Thymus (tissue), 11 donors: ENCODE data around the gene STEAP3. TPM values are rescaled to one million over a fixed set of nuclear protein-coding genes. Genes with fewer than 3 reads are reported as not detected.
A peak's percentile ranks its signal among the peaks of the same experiment; 100 is the strongest.
"Not testable (repeated sequence)": the region's sequence is repeated elsewhere in the genome, so short reads cannot be mapped to it uniquely, and the experiment has no call there.

Experiments used
- DNase-seq, 9 donors: peaks; one replicate each; pipeline ENCODE4 v3.0.0-alpha.2; 2013; ENCODE audit warnings: low spot score in 9 of 9, low read depth in 6 of 9, missing footprints in 1 of 9
- H3K27ac ChIP-seq, 2 donors: one replicate each; pipeline ENCODE4 v1.5.1; 2013; ENCODE audit warnings: control low read depth in 1 of 2, low read depth in 1 of 2, low read length in 1 of 2, mild to moderate bottlenecking in 1 of 2, moderate library complexity in 1 of 2
- H3K27me3 ChIP-seq, 2 donors: one replicate each; pipeline ENCODE4 v1.5.1; 2013; ENCODE audit warnings: low read length in 1 of 2; ENCODE audit not compliant: control insufficient read depth in 2 of 2, insufficient read depth in 1 of 2
- H3K36me3 ChIP-seq, 2 donors: one replicate each; pipeline ENCODE4 v1.5.1; 2013; ENCODE audit warnings: low read length in 1 of 2, mild to moderate bottlenecking in 1 of 2, moderate library complexity in 1 of 2; ENCODE audit not compliant: control insufficient read depth in 2 of 2, insufficient read depth in 2 of 2
- H3K4me1 ChIP-seq, 2 donors: one replicate each; pipeline ENCODE4 v1.5.1; 2013; ENCODE audit warnings: low read length in 2 of 2; ENCODE audit not compliant: control insufficient read depth in 2 of 2, insufficient read depth in 2 of 2
- H3K4me3 ChIP-seq, 2 donors: one replicate each; pipeline ENCODE4 v1.5.1; 2013; ENCODE audit warnings: low read length in 2 of 2, control low read depth in 1 of 2, mild to moderate bottlenecking in 1 of 2
- H3K9me3 ChIP-seq, 2 donors: one replicate each; pipeline ENCODE4 v1.5.1; 2013; ENCODE audit warnings: low read length in 1 of 2, mild to moderate bottlenecking in 1 of 2; ENCODE audit not compliant: control insufficient read depth in 2 of 2, insufficient read depth in 1 of 2
- WGBS: extraction: QIAGEN DNeasy Blood & Tissue Kit; methylation state at CpG from one replicate; pipeline ENCODE4 v1.1.7; 2013; 5-methylcytosine and 5-hydroxymethylcytosine counted together
- polyA plus RNA-seq: library from polyadenylated mRNA; stranded (reverse); fragments of 200-250 nt; gene quantifications from one replicate; pipeline ENCODE4 v1.2.3, GENCODE V29; 2013
- total RNA-seq: library from RNA; stranded (reverse); fragments of 120-200 nt; gene quantifications from one replicate; pipeline ENCODE4 v1.2.4, GENCODE V29; 2013
- donor health status: healthy.

Gene STEAP3
- total and polyA plus RNA-seq, 2 donors = 0.90 to 5.5 TPM

DNA sequence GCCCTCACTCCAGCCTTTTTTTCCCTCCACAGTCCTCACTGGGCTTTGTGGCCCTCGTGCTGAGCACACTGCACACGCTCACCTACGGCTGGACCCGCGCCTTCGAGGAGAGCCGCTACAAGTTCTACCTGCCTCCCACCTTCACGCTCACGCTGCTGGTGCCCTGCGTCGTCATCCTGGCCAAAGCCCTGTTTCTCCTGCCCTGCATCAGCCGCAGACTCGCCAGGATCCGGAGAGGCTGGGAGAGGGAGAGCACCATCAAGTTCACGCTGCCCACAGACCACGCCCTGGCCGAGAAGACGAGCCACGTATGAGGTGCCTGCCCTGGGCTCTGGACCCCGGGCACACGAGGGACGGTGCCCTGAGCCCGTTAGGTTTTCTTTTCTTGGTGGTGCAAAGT lies 39.4 kb downstream of the STEAP3 start:
- Histone ChIP-seq H3K4me1 (no peaks in the 10 kb centered on the region), H3K36me3 (no peaks in the 10 kb centered on the region), H3K27ac (no peak overlapping the region), H3K27me3 (no peaks in the 10 kb centered on the region), H3K9me3 (no peaks in the 10 kb centered on the region), H3K4me3 (no peak overlapping the region)
- no peak for DNase-seq
- 98% methylated on average over 23 of the region's 23 CpGs for WGBS

DNA sequence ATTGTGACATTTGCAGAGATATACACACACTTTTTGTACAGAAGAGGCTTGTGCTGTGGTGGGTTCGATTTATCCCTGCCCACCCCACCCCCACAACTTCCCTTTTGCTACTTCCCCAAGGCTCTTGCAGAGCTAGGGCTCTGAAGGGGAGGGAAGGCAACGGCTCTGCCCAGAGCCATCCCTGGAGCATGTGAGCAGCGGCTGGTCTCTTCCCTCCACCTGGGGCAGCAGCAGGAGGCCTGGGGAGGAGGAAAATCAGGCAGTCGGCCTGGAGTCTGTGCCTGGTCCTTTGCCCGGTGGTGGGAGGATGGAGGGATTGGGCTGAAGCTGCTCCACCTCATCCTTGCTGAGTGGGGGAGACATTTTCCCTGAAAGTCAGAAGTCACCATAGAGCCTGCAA lies 40.0 kb downstream of the STEAP3 start:
- DNase-seq = no peak
- Histone ChIP-seq H3K36me3 (no peaks in the 10 kb centered on the region), H3K27me3 (no peaks in the 10 kb centered on the region), H3K27ac (no peak overlapping the region), H3K9me3 (no peaks in the 10 kb centered on the region), H3K4me3 (no peak overlapping the region), H3K4me1 (no peaks in the 10 kb centered on the region)
- WGBS = 27% methylated on average over 5 of the region's 5 CpGs

GRCh38 chr2:119264781-119265692 lies 41.4 kb downstream of the STEAP3 start:
- no peak overlapping the region for H3K4me3 ChIP-seq
- H3K9me3 ChIP-seq = no peaks in the 10 kb centered on the region
- no peaks in the 10 kb centered on the region for H3K27me3 ChIP-seq
- H3K4me1 ChIP-seq = no peaks in the 10 kb centered on the region
- peak in 3 of 9 donors; percentile 7 to 34 (median 32) for DNase-seq
- WGBS = 77% methylated on average over 13 of the region's 13 CpGs
- H3K27ac ChIP-seq = no peak overlapping the region
- no peaks in the 10 kb centered on the region for H3K36me3 ChIP-seq

DNA sequence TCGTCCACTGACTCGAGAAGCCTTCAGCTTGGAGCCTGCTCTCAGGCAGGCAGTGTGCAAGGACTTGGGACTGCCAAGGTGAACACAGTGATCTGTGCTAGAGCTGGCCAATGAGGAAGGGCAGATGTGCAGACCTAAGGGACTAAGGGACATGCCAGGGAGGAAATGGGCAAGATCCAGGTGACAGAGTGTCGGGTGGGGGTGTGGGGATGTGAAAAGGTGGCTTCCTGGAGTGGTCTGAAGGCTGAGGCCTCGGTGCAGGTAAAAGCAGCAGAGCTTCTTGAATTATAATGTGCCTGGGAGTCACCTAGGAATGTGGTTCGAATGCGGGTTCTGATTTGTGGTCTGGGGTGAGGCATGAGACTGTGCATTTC lies 42.0 kb downstream of the STEAP3 start:
- H3K27ac ChIP-seq = no peak overlapping the region
- H3K36me3 ChIP-seq = no peaks in the 10 kb centered on the region
- DNase-seq = no peak
- no peak overlapping the region for H3K4me3 ChIP-seq
- H3K9me3 ChIP-seq = no peaks in the 10 kb centered on the region
- no peaks in the 10 kb centered on the region for H3K4me1 ChIP-seq
- WGBS = 96% methylated on average over 6 of the region's 6 CpGs
- H3K27me3 ChIP-seq = no peaks in the 10 kb centered on the region

- Histone ChIP-seq H3K27me3 (no peaks in the 10 kb centered on the region), H3K36me3 (no peaks in the 10 kb centered on the region), H3K27ac (no peak overlapping the region), H3K4me3 (no peak overlapping the region), H3K4me1 (no peaks in the 10 kb centered on the region), H3K9me3 (no peaks in the 10 kb centered on the region)
- 96% methylated on average over 8 of the region's 8 CpGs for WGBS
- DNase-seq = no peak
Measured at GRCh38 chr2:119266091-119266589, 42.5 kb downstream of the STEAP3 start.

DNA sequence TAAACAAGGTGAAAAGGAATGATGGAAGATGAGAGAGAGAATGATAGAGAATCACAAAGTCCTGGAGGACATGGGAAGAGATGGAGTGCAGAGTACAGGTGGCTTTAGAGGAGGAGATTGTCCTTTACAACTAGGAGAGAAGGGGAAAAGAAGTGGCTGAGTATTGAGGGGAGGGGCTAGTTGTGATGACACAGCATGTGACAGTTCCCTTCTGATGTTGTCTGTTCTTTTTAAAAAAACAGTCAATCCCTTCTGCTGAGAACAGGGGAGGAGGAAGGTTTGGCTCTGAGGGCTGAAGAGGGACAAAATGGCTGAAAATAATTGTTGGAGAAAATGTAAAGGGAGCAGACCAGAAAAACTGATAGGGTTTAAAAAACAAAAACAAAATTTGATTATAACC lies 44.0 kb downstream of the STEAP3 start:
- no peak for DNase-seq
- Histone ChIP-seq H3K4me3 (no peak overlapping the region), H3K9me3 (no peaks in the 10 kb centered on the region), H3K27ac (no peak overlapping the region), H3K27me3 (no peaks in the 10 kb centered on the region), H3K36me3 (no peaks in the 10 kb centered on the region), H3K4me1 (no peaks in the 10 kb centered on the region)

DNA sequence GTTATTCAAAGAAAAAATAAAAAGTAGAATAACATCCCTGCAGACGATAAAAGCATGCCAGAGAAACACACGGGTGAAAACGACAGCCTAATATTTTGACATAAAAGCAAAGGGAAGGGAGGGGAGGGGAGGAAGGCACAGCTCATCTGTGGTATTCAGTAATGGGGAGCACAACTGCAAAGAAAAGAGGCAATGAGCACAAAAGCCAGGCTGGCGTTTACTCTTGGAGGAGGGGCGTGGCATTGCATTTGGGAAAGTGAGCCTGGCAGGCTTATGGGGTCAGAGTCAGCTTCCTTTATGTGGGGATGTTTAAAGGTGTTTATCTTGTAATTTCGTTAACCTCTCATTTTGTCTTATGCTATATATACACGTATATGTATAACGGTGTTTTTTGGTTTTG lies 53.2 kb downstream of the STEAP3 start:
- no peaks in the 10 kb centered on the region for H3K9me3 ChIP-seq
- 96% methylated on average over 8 of the region's 8 CpGs for WGBS
- no peaks in the 10 kb centered on the region for H3K4me1 ChIP-seq
- H3K27ac ChIP-seq = no peak overlapping the region
- H3K4me3 ChIP-seq = no peak overlapping the region
- H3K27me3 ChIP-seq = no peaks in the 10 kb centered on the region
- H3K36me3 ChIP-seq = no peaks in the 10 kb centered on the region
- DNase-seq = no peak

- H3K9me3 ChIP-seq, H3K4me3 ChIP-seq, DNase-seq, H3K27ac ChIP-seq, H3K27me3 ChIP-seq, H3K4me1 ChIP-seq, H3K36me3 ChIP-seq: not testable (repeated sequence)
- WGBS = 93% methylated on average over 2 of the region's 2 CpGs
Measured at GRCh38 chr2:119278385-119278784, 54.8 kb downstream of the STEAP3 start.

DNA sequence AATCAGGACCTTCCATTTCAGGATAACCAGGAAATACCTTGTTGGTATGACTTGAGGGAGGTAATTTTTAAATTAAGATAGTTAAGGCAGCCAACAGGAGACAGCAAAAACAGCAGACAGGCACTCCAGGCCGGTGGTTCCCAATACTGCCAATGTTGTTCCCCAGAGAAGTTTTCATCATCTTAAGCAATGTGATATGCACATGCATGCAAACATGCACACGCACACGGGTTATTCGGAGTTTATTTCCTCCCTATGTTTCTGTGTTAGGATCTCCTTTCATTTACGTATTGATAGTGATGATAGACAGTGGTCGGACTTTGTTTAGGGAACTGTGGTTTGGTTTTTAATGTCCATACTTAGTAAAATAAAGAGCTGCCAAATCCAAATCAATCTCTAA lies 55.3 kb downstream of the STEAP3 start:
- DNase-seq = no peak
- Histone ChIP-seq H3K4me1 (no peaks in the 10 kb centered on the region), H3K9me3 (no peaks in the 10 kb centered on the region)

More for the DNA sequence above, 55.3 kb downstream of the STEAP3 start:
- Histone ChIP-seq H3K27ac (no peak overlapping the region), H3K4me3 (no peak overlapping the region), H3K27me3 (no peaks in the 10 kb centered on the region), H3K36me3 (no peaks in the 10 kb centered on the region)
- WGBS = 97% methylated on average over 6 of the region's 6 CpGs
